ENCODE measurements around the gene STXBP2.

The STXBP2 gene

GRCh38 chr19:7670790-7671189 lies 33.9 kb downstream of the STXBP2 start:
- peaks cover 3% of the 10 kb centered on the region for H3K9me3 Mint-ChIP-seq
- H3K4me3 Mint-ChIP-seq: peak overlapping the region; percentile 64
- peaks cover 24% of the 10 kb centered on the region for H3K4me1 Mint-ChIP-seq
- H3K27ac Mint-ChIP-seq: no peak overlapping the region
- H3K27me3 Mint-ChIP-seq: peaks cover 84% of the 10 kb centered on the region
- no peak for ATAC-seq
- no peaks in the 10 kb centered on the region for H3K36me3 Mint-ChIP-seq

- Mint-ChIP-seq H3K4me1 (peaks cover 42% of the 10 kb centered on the region), H3K27me3 (peaks cover 90% of the 10 kb centered on the region), H3K9me3 (peaks cover 3% of the 10 kb centered on the region), H3K27ac (no peak overlapping the region), H3K36me3 (no peaks in the 10 kb centered on the region), H3K4me3 (no peak overlapping the region)
- no peak for ATAC-seq
These were observed 35.6 kb downstream of the STXBP2 start for GRCh38 chr19:7672522-7672921.

DNA sequence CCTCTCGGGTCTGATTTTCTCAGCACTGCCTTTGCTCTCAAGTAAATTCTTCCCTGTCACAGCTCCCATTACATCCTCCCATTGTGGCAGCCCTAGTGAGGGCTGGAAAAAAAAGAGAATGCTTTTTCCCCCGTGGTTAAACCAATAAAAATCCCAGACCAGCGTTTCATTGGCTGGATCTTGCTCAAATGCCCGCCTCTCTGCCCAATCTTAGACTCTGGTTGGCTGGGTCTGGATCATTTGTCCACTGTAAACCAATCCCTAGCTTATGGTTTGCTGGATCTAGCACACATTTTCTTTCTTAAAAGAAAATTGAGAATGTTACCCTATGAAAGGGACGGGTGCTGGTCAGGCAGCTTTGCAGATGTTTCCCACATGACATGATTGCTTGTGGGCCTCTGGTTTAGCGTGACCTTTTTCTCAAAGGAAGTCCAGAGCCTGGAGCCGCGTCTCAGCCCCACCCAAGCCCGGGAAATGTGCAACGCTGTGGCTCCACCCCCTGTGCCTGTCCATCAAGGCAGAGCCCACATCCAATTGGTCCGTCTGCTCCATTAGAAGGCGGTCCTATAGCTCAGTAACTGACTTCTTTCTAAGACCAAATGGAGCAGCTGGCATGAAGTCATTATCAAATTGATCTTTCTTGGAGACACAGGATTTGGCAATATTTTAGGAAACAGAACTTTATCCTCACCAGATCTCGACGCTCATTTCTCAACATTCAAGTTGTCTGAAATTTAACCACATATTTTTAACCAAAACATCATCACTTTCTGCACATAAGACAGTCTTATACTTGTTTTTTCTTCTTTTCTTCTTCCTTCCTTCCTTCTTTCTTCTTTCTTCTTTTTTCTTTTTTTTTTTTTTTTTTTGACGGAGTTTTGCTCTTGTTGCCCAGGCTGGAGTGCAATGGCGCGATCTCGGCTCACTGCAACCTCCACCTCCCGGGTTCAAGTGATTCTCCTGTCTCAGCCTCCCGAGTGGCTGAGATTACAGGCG lies 37.4 kb downstream of the STXBP2 start:
- peaks cover 87% of the 10 kb centered on the region for H3K27me3 Mint-ChIP-seq
- H3K4me3 Mint-ChIP-seq: no peak overlapping the region
- peaks cover 57% of the 10 kb centered on the region for H3K4me1 Mint-ChIP-seq
- no peak for ATAC-seq
- H3K36me3 Mint-ChIP-seq: no peaks in the 10 kb centered on the region
- H3K9me3 Mint-ChIP-seq: peaks cover 3% of the 10 kb centered on the region
- H3K27ac Mint-ChIP-seq: no peak overlapping the region

- peaks cover 3% of the 10 kb centered on the region for H3K9me3 Mint-ChIP-seq
- ATAC-seq: no peak
- peak overlapping the region; percentile 98 for H3K27ac Mint-ChIP-seq
- peaks cover 57% of the 10 kb centered on the region for H3K4me1 Mint-ChIP-seq
- H3K27me3 Mint-ChIP-seq: peaks cover 66% of the 10 kb centered on the region
- peak overlapping the region; percentile 32 for H3K4me3 Mint-ChIP-seq
- H3K36me3 Mint-ChIP-seq: no peaks in the 10 kb centered on the region
These were observed 39.5 kb downstream of the STXBP2 start for GRCh38 chr19:7676376-7676775.

DNA sequence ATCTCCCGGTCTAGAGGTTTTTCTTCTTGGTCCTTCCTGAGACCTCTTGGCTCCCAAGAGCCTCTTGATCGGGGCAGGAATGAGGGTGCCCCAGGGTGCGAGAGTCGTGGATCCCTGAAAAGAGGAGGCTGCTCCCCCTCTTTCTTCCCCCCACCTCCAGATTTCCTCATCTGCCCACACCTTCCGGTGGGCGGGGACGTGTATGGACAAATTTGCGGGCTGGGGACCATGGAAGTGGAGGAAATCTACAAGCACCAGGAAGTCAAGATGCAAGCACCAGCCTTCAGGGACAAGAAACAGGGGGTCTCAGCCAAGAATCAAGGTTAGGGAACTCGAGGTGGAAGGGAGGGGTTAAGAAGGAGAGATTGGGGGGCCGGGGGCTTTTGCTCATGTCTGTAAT lies 39.9 kb downstream of the STXBP2 start, which contains the start of gene MCEMP1:
Gene MCEMP1, plus strand, starts transcription at position 237 of the 400 bp plus-strand sequence. Its CDS starts 31 bp downstream, at position 268.
- H3K27ac Mint-ChIP-seq: peak within 1 kb of the TSS; percentile 98
- no peak for ATAC-seq
- peaks cover 61% of the 10 kb centered on the region for H3K4me1 Mint-ChIP-seq
- peak within 1 kb of the TSS; percentile 32 for H3K4me3 Mint-ChIP-seq
- H3K9me3 Mint-ChIP-seq: peaks cover 3% of the 10 kb centered on the region
- peaks cover 61% of the 10 kb centered on the region for H3K27me3 Mint-ChIP-seq
- no peaks in the 10 kb centered on the region for H3K36me3 Mint-ChIP-seq

DNA sequence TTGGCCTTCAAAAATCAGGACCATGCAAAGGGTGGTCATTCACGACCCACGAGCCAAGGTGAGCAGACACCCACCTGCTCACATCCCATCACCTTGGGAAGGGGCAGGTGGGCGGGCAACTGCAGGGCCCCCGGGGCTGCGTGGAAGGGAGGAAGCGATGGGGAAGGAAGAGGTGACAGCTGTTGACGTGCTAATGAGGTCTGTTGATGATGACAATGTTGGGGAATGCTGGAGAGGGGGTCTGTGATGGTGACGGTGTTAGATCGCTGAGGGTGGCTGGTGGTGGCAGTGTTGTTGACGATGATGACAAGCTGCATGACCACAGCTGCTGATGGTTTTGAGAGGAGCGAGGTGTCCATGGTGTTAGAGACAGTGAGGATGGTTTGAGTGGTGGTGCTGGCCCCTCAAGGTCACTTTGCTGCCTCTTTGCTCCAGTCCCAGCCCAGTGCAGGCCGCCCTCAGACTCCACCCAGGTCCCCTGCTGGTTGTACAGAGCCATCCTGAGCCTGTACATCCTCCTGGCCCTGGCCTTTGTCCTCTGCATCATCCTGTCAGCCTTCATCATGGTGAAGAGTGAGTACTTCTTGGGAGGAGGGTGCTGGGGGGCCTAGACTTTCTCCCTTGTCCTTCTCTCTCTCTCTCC lies 40.9 kb downstream of the STXBP2 start:
- Mint-ChIP-seq H3K27me3 (peaks cover 55% of the 10 kb centered on the region), H3K9me3 (peaks cover 3% of the 10 kb centered on the region), H3K36me3 (peaks cover 5% of the 10 kb centered on the region), H3K4me3 (no peak overlapping the region), H3K4me1 (peaks cover 69% of the 10 kb centered on the region), H3K27ac (peak overlapping the region; percentile 98)
- ATAC-seq: no peak

GRCh38 chr19:7678971-7679751 lies 42.3 kb downstream of the STXBP2 start:
- peaks cover 41% of the 10 kb centered on the region for H3K27me3 Mint-ChIP-seq
- peak; percentile 82 for ATAC-seq
- peaks cover 74% of the 10 kb centered on the region for H3K4me1 Mint-ChIP-seq
- peak overlapping the region; percentile 98 for H3K27ac Mint-ChIP-seq
- peak overlapping the region; percentile 49 for H3K4me3 Mint-ChIP-seq
- H3K36me3 Mint-ChIP-seq: peaks cover 16% of the 10 kb centered on the region
- no peaks in the 10 kb centered on the region for H3K9me3 Mint-ChIP-seq

- no peak for ATAC-seq
- peaks cover 17% of the 10 kb centered on the region for H3K36me3 Mint-ChIP-seq
- H3K27me3 Mint-ChIP-seq: peaks cover 33% of the 10 kb centered on the region
- peak overlapping the region; percentile 98 for H3K27ac Mint-ChIP-seq
- H3K9me3 Mint-ChIP-seq: no peaks in the 10 kb centered on the region
- peaks cover 67% of the 10 kb centered on the region for H3K4me1 Mint-ChIP-seq
- H3K4me3 Mint-ChIP-seq: peak overlapping the region; percentile 98
These were observed 43.1 kb downstream of the STXBP2 start for GRCh38 chr19:7679771-7680605.

- H3K27me3 Mint-ChIP-seq: peaks cover 29% of the 10 kb centered on the region
- H3K27ac Mint-ChIP-seq: peak within 1 kb of the TSS; percentile 98
- H3K4me3 Mint-ChIP-seq: peak within 1 kb of the TSS; percentile 98
- H3K4me1 Mint-ChIP-seq: peaks cover 64% of the 10 kb centered on the region
- no peaks in the 10 kb centered on the region for H3K9me3 Mint-ChIP-seq
- ATAC-seq: peak; percentile 73
- peaks cover 23% of the 10 kb centered on the region for H3K36me3 Mint-ChIP-seq
These were observed 43.9 kb downstream of the STXBP2 start, which contains the start of gene TRAPPC5 for GRCh38 chr19:7680606-7681339. Gene TRAPPC5, plus strand, starts transcription at chr19:7680833. Its CDS starts 1,421 bp downstream, at chr19:7682254.

DNA sequence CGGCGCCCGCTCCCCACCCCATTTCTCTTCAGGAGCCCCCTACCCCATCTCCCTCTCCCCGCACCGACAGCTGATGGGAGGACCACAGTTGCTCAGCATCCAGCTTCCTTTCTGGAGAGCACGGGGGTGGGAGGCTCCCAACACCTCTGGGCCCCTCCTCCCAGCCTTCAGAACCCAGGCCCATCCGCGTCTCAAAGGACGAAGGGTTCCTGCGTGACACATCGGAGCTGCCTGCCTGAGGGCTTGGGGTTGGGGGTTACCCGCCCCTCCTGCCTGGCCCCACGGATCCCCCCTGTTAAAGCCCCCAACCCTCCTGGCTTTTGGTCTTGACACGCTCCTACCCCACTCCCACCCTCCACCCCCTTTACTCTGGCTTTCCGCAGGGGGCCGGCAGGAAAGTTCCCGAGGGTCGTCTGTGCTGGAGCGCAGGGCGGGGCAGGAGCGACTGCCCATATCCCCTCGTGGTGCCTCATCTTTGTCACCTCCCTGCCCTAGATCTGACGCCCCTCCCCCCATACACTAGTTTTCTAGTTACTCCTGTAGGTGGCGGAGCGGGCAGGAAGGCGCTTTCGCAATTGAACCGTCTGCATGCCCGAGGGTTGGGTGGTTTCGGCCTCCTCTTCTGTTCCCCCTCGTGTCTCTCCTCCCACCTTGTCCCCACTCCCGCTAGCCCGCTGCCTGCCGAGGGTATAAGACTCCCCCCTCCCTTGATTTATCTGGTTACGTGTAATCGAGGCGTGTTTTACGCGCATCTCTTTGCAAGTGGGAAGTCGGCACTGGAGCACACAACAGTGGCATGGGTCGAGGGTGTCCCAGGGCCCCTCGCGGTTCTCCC lies 44.6 kb downstream of the STXBP2 start:
- no peaks in the 10 kb centered on the region for H3K9me3 Mint-ChIP-seq
- H3K27me3 Mint-ChIP-seq: peaks cover 21% of the 10 kb centered on the region
- peak; percentile 55 for ATAC-seq
- peaks cover 23% of the 10 kb centered on the region for H3K36me3 Mint-ChIP-seq
- H3K4me3 Mint-ChIP-seq: peak overlapping the region; percentile 98
- peak overlapping the region; percentile 98 for H3K27ac Mint-ChIP-seq
- peaks cover 57% of the 10 kb centered on the region for H3K4me1 Mint-ChIP-seq

GRCh38 chr19:7682175-7682855 lies 45.4 kb downstream of the STXBP2 start:
- peak overlapping the region; percentile 98 for H3K27ac Mint-ChIP-seq
- peaks cover 26% of the 10 kb centered on the region for H3K36me3 Mint-ChIP-seq
- ATAC-seq: no peak
- peaks cover 13% of the 10 kb centered on the region for H3K27me3 Mint-ChIP-seq
- H3K9me3 Mint-ChIP-seq: no peaks in the 10 kb centered on the region
- peaks cover 49% of the 10 kb centered on the region for H3K4me1 Mint-ChIP-seq
- peak overlapping the region; percentile 98 for H3K4me3 Mint-ChIP-seq

- no peaks in the 10 kb centered on the region for H3K27me3 Mint-ChIP-seq
These were observed 48.9 kb downstream of the STXBP2 start for GRCh38 chr19:7685546-7686445.

More at GRCh38 chr19:7685546-7686445, 48.9 kb downstream of the STXBP2 start:
- Mint-ChIP-seq H3K27ac (peak overlapping the region; percentile 15), H3K9me3 (no peaks in the 10 kb centered on the region), H3K36me3 (peaks cover 34% of the 10 kb centered on the region), H3K4me3 (peak overlapping the region; percentile 3), H3K4me1 (peaks cover 20% of the 10 kb centered on the region)
- ATAC-seq: peak; percentile 3
